ENCODE data around the gene CBFB.
"Not testable (repeated sequence)": the region's sequence is repeated elsewhere in the genome, so short reads cannot be mapped to it uniquely, and the experiment has no call there.

Gene CBFB

GRCh38 chr16:67017421-67017750, 11.6 kb upstream of the CBFB start:
- DNase-seq, result no peak

- peak; percentile 63 for DNase-seq
Measured at GRCh38 chr16:67017810-67018488, 11.0 kb upstream of the CBFB start.

- no peak for DNase-seq
Measured at GRCh38 chr16:67019171-67019570, 9.8 kb upstream of the CBFB start.

- DNase-seq, result no peak
Measured at GRCh38 chr16:67021321-67021720, 7.6 kb upstream of the CBFB start.

- no peak for DNase-seq
Measured at GRCh38 chr16:67022531-67023214, 6.3 kb upstream of the CBFB start.

- no peak for DNase-seq
Measured at GRCh38 chr16:67023689-67024088, 5.3 kb upstream of the CBFB start.

GRCh38 chr16:67024384-67025209, 4.4 kb upstream of the CBFB start:
- no peak for DNase-seq

- DNase-seq, result no peak
Measured at GRCh38 chr16:67025210-67025550, 3.8 kb upstream of the CBFB start.

GRCh38 chr16:67026570-67026969, 2.4 kb upstream of the CBFB start:
- no peak for DNase-seq

GRCh38 chr16:67027046-67027445, 1.9 kb upstream of the CBFB start:
- DNase-seq, result no peak

- no peak for DNase-seq
Measured at GRCh38 chr16:67028167-67028695, 718 bp upstream of the CBFB start.

GRCh38 chr16:67029254-67030096, 526 bp downstream of the CBFB start:
- no peak for DNase-seq

GRCh38 chr16:67030221-67030962, 1.4 kb downstream of the CBFB start:
- no peak for DNase-seq

GRCh38 chr16:67034487-67034886, 5.5 kb downstream of the CBFB start:
- no peak for DNase-seq

GRCh38 chr16:67035364-67035763, 6.4 kb downstream of the CBFB start:
- DNase-seq, result no peak

GRCh38 chr16:67036323-67036741, 7.4 kb downstream of the CBFB start:
- no peak for DNase-seq

GRCh38 chr16:67039260-67040020, 10.5 kb downstream of the CBFB start:
- DNase-seq, result no peak

GRCh38 chr16:67040166-67040565, 11.2 kb downstream of the CBFB start:
- DNase-seq, result no peak

- DNase-seq, result no peak
Measured at GRCh38 chr16:67040906-67041305, 12.0 kb downstream of the CBFB start.

- DNase-seq, result not testable (repeated sequence)
Measured at GRCh38 chr16:67041520-67041919, 12.6 kb downstream of the CBFB start.

- DNase-seq, result no peak
Measured at GRCh38 chr16:67043420-67043819, 14.5 kb downstream of the CBFB start.

Data from NCI-H1048 (cell line).